Transverse colon (tissue), 4 donors: ENCODE results near the gene DDIT3. TPM values are rescaled to one million over a fixed set of nuclear protein-coding genes. Genes with fewer than 3 reads are reported as not detected.

Experiments used
- DNase-seq: peaks from one replicate; pipeline ENCODE4 v3.0.0-alpha.2; 2019
- H3K27ac ChIP-seq, 4 donors: fragments of 200-600 bp; sonication (generic); 2 replicates each; pipeline ENCODE4 v1.5.1; 2016 to 2018; ENCODE audit warnings: inconsistent platforms in 4 of 4
- H3K27me3 ChIP-seq: fragments of 200-600 bp; sonication (generic); 2 replicates; pipeline ENCODE4 v1.5.1; 2017; ENCODE audit warnings: inconsistent platforms
- H3K36me3 ChIP-seq, 4 donors: fragments of 200-600 bp; sonication (generic); 2 replicates each; pipeline ENCODE4 v1.5.1; 2017 to 2019; ENCODE audit warnings: inconsistent platforms in 4 of 4
- H3K4me1 ChIP-seq, 4 donors: fragments of 200-600 bp; sonication (generic); 2 replicates each; pipeline ENCODE4 v1.5.1; 2017 to 2020; ENCODE audit warnings: inconsistent platforms in 4 of 4
- H3K4me3 ChIP-seq, 4 donors: fragments of 200-600 bp; sonication (generic); 1 replicate in 1 of 4; 2 replicates in 3 of 4; pipeline versions ENCODE4 v1.5.1 to v1.6.1; 2017 to 2019; ENCODE audit warnings: inconsistent platforms in 4 of 4
- H3K9me3 ChIP-seq, 2 donors: fragments of 200-600 bp; sonication (generic); 2 replicates each; pipeline ENCODE4 v1.5.1; 2017 to 2019; ENCODE audit warnings: inconsistent platforms in 2 of 2
- CTCF ChIP-seq, 5 experiments: fragments of 200-600 bp in 3 of 5; fragments of 450-650 bp in 2 of 5; sonication (generic) in 3 of 5; IDR thresholded peaks; 1 replicate in 2 of 5; 2 replicates in 3 of 5; pipeline ENCODE4 v1.5.1; 2016 to 2017; ENCODE audit warnings: antibody characterized with exemption in 5 of 5, inconsistent platforms in 3 of 5, mild to moderate bottlenecking in 2 of 5, moderate library complexity in 1 of 5
- EP300 ChIP-seq: sonication (generic); formaldehyde crosslinking; IDR thresholded peaks from one replicate; pipeline ENCODE4 v1.6.1; 2017; ENCODE audit warnings: antibody characterized with exemption, low read depth
- POLR2A ChIP-seq: fragments of 450-650 bp; IDR thresholded peaks from one replicate; pipeline ENCODE4 v1.6.1; 2016; ENCODE audit warnings: antibody characterized with exemption, mild to moderate bottlenecking, moderate library complexity
- POLR2AphosphoS5 ChIP-seq, 3 donors: sonication (generic); formaldehyde crosslinking; IDR thresholded peaks; one replicate each; pipeline ENCODE4 v1.6.1; 2016; ENCODE audit warnings: antibody characterized with exemption in 3 of 3
- WGBS, 2 donors: methylation state at CpG; one replicate each; pipeline ENCODE4 v1.1.5; 2018; ENCODE audit warnings: low coverage in 1 of 2; 5-methylcytosine and 5-hydroxymethylcytosine counted together
- in situ Hi-C, 4 donors: fragments of 200-750 bp; cut with MboI; loops; one replicate each; pipeline versions ENCODE4 v1.15.0 to v1.15.1; 2017; ENCODE audit warnings: low sequenced_read_pairs in 3 of 4, low pct_ligation_motif_present in 1 of 4, low pct_unique_long_range_greater_than_20kb in 1 of 4
- intact Hi-C: fragments of 100-400 bp; cut with DNase I; formaldehyde crosslinking; loops from one replicate; pipeline ENCODE4 v1.15.1; 2023; ENCODE audit warnings: low total_unique reads
- total RNA-seq, 4 donors: library from RNA; depleted of rRNA; stranded (reverse); fragments of >200 nt; gene quantifications; one replicate each; pipeline ENCODE4 v1.1.0, GENCODE V29; 2016

The DDIT3 gene
- total RNA-seq, 4 donors from 2014 or later: 27.6 to 338 (median 67.6) TPM

DNA sequence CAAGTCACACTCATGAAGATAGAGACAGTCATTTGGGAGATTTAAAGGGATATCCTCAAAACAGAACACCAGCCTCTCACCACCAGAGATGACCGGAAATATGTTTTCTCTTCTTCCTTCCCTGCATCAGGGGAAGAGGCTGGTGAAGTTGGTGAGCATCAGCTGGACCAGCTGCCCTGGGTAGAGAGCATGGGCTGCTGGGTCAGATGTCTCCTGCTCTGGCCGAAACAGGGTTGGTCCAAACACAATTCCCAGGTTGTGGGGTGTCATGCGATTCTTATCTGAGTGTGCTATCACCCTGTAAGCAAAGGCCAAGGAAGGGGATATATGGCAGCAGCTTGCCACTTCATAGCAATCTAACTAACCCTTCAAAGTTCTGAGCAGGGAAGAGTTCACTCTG, 47.9 kb downstream of the DDIT3 start:
- intact Hi-C loops: no loop called here
- no peak overlapping the region for H3K27ac ChIP-seq
- in situ Hi-C loops: no loop called here
- no peaks in the 10 kb centered on the region for H3K36me3 ChIP-seq
- TF ChIP-seq POLR2A (no peak), POLR2AphosphoS5 (IDR thresholded peaks at IDR 0.05) (no peak), CTCF (IDR thresholded peaks at IDR 0.05) (no peak)
- no peaks in the 10 kb centered on the region for H3K9me3 ChIP-seq
- no peak overlapping the region for H3K4me3 ChIP-seq
- H3K4me1 ChIP-seq: peaks cover 15 to 33% (median 20%) of the 10 kb centered on the region in 4 donors
- WGBS, 2 donors: 84 to 100% methylated on average over 2 to 3 of the region's 3 CpGs
- no peak for DNase-seq
- H3K27me3 ChIP-seq: peaks cover 62% of the 10 kb centered on the region

GRCh38 chr12:57471661-57472060, 48.7 kb downstream of the DDIT3 start:
- H3K4me3 ChIP-seq: no peak overlapping the region
- no peaks in the 10 kb centered on the region for H3K9me3 ChIP-seq
- no peak overlapping the region for H3K27ac ChIP-seq
- H3K4me1 ChIP-seq: peaks cover 15 to 33% (median 20%) of the 10 kb centered on the region in 4 donors
- WGBS, 2 donors: 94% methylated on average over 3 of the region's 3 CpGs; no CpG with 5 or more reads in 1 of the 2 donors
- in situ Hi-C loops: no loop called here
- peaks cover 58% of the 10 kb centered on the region for H3K27me3 ChIP-seq
- H3K36me3 ChIP-seq: no peaks in the 10 kb centered on the region
- TF ChIP-seq POLR2AphosphoS5 (IDR thresholded peaks at IDR 0.05) (no peak), POLR2A (no peak), EP300 (no peak), CTCF (IDR thresholded peaks at IDR 0.05) (no peak)
- no peak for DNase-seq
- intact Hi-C loops: no loop called here

DNA sequence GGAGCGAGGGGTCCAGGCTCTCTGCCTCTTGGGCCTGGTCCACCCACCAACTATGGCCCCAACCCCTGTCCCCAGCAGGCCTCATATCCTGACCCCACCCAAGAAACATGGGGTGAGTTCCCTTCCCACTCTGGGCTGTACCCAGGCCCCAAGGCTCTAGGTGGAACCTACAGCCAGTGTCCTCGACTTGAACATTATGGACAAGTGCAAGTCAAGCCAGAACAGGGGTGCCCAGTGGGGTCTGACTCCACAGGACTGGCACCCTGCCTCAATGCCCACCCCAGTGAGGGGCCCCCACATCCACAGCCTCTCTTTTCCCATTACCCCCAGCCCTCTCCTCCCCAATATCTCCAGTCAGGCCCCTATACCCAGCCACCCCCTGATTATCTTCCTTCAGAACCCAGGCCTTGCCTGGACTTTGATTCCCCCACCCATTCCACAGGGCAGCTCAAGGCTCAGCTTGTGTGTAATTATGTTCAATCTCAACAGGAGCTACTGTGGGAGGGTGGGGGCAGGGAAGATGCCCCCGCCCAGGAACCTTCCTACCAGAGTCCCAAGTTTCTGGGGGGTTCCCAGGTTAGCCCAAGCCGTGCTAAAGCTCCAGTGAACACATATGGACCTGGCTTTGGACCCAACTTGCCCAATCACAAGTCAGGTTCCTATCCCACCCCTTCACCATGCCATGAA, 49.2 kb downstream of the DDIT3 start:
- TF ChIP-seq POLR2AphosphoS5 (IDR thresholded peaks at IDR 0.05): no peak
- TF ChIP-seq CTCF (IDR thresholded peaks at IDR 0.05): no peak
- TF ChIP-seq POLR2A: no peak
- no peak for TF ChIP-seq EP300
- H3K4me3 ChIP-seq: no peak overlapping the region
- in situ Hi-C loops (no loop called here), intact Hi-C loops (no loop called here)
- H3K36me3 ChIP-seq: no peaks in the 10 kb centered on the region
- H3K27ac ChIP-seq: no peak overlapping the region
- peaks cover 53% of the 10 kb centered on the region for H3K27me3 ChIP-seq
- WGBS, 2 donors: 72% methylated on average over 4 of the region's 4 CpGs; no CpG with 5 or more reads in 1 of the 2 donors
- H3K4me1 ChIP-seq: peaks cover 12 to 29% (median 17%) of the 10 kb centered on the region in 4 donors
- no peaks in the 10 kb centered on the region for H3K9me3 ChIP-seq
- peak; percentile 52 for DNase-seq

GRCh38 chr12:57470286-57470969, 49.9 kb downstream of the DDIT3 start:
- Histone ChIP-seq H3K27me3 (peaks cover 46% of the 10 kb centered on the region), H3K4me3 (no peak overlapping the region), H3K27ac (no peak overlapping the region), H3K4me1 (peaks cover 5 to 23% (median 10%) of the 10 kb centered on the region in 4 donors), H3K36me3 (no peaks in the 10 kb centered on the region), H3K9me3 (no peaks in the 10 kb centered on the region)
- no peak for DNase-seq
- intact Hi-C loops (no loop called here), in situ Hi-C loops (no loop called here)
- TF ChIP-seq CTCF (IDR thresholded peaks at IDR 0.05): no peak
- TF ChIP-seq POLR2AphosphoS5 (IDR thresholded peaks at IDR 0.05): no peak
- no peak for TF ChIP-seq EP300
- no peak for TF ChIP-seq POLR2A
- WGBS, 2 donors: 87% methylated on average over 14 of the region's 14 CpGs; no CpG with 5 or more reads in 1 of the 2 donors
